ENCODE results near the gene PLAU.

- no peak for TF ChIP-seq REST (IDR thresholded peaks at IDR 0.05; ENCODE audit: unreplicated experiment)
- TF ChIP-seq ZNF331 (CRISPR knock-in tag; IDR thresholded peaks at IDR 0.05; ENCODE audit: low read depth) = no peak
- TF ChIP-seq, protein P1, sequence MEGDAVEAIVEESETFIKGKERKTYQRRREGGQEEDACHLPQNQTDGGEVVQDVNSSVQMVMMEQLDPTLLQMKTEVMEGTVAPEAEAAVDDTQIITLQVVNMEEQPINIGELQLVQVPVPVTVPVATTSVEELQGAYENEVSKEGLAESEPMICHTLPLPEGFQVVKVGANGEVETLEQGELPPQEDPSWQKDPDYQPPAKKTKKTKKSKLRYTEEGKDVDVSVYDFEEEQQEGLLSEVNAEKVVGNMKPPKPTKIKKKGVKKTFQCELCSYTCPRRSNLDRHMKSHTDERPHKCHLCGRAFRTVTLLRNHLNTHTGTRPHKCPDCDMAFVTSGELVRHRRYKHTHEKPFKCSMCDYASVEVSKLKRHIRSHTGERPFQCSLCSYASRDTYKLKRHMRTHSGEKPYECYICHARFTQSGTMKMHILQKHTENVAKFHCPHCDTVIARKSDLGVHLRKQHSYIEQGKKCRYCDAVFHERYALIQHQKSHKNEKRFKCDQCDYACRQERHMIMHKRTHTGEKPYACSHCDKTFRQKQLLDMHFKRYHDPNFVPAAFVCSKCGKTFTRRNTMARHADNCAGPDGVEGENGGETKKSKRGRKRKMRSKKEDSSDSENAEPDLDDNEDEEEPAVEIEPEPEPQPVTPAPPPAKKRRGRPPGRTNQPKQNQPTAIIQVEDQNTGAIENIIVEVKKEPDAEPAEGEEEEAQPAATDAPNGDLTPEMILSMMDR (conservative IDR thresholded peaks at IDR 0.05; ENCODE audit: low read depth in 2 of 2) = no peak
- no peak for TF ChIP-seq POLR2AphosphoS5 (IDR thresholded peaks at IDR 0.05; ENCODE audit: low read depth)
- TF ChIP-seq EZH2phosphoT487 (IDR thresholded peaks at IDR 0.05; ENCODE audit: unreplicated experiment) = no peak
- no peak for TF ChIP-seq EZH2 (IDR thresholded peaks at IDR 0.05; ENCODE audit: low read depth, unreplicated experiment)
- TF ChIP-seq NANOG (IDR thresholded peaks at IDR 0.05; ENCODE audit: borderline replicate concordance) = no peak
- TF ChIP-seq JUNB (IDR thresholded peaks at IDR 0.05; ENCODE audit: unreplicated experiment) = no peak
- TF ChIP-seq ETS1 (IDR thresholded peaks at IDR 0.05) = no peak
Measured at GRCh38 chr10:73865107-73865458, 45.8 kb upstream of the PLAU start.
